HG02852 (cell line): ENCODE measurements around the gene UMODL1.
"Not testable (repeated sequence)": the region's sequence is repeated elsewhere in the genome, so short reads cannot be mapped to it uniquely, and the experiment has no call there.

ENCODE experiments used
- ATAC-seq: cut with Tn5 transposase; IDR thresholded peaks from one replicate; pipeline ENCODE4 v1.9.1; 2021; ENCODE audit warnings: mild to moderate bottlenecking, moderate library complexity; ENCODE audit not compliant: unreplicated experiment

Gene UMODL1

DNA sequence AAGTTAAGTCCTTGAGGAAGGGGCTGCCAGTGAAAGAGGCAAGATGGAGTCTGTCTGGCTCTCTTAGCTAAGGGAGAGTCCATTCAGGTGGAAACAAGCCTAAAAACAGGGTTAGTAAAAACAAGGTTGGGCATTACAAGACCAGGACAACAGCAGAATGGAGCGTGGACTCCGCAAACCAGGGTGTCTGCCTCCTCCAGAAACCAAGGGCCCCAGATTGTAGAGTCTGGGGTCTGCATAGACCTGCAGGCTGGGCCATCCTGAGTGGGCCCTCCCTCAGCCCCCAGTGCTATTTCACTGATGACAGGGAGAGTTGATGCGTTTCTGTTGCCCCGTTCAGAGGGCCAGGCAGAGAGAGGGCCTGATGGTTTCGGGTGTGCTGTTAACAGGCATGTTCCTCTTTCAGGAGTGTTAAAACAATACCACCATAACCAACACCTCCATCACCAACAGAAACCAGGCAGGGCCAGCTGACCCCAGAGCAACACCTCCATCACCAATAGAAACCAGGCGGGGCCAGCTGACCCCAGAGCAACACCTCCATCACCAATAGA, 6.6 kb downstream of the UMODL1 start:
- peak; percentile 79 for ATAC-seq

GRCh38 chr21:42078247-42079007, 7.3 kb downstream of the UMODL1 start:
- not testable (repeated sequence) for ATAC-seq

- ATAC-seq = no peak
These were observed 8.2 kb downstream of the UMODL1 start for GRCh38 chr21:42079008-42079938.

- no peak for ATAC-seq
These were observed 9.0 kb downstream of the UMODL1 start for GRCh38 chr21:42079939-42080787.

GRCh38 chr21:42080788-42081083, 9.6 kb downstream of the UMODL1 start:
- ATAC-seq = no peak

DNA sequence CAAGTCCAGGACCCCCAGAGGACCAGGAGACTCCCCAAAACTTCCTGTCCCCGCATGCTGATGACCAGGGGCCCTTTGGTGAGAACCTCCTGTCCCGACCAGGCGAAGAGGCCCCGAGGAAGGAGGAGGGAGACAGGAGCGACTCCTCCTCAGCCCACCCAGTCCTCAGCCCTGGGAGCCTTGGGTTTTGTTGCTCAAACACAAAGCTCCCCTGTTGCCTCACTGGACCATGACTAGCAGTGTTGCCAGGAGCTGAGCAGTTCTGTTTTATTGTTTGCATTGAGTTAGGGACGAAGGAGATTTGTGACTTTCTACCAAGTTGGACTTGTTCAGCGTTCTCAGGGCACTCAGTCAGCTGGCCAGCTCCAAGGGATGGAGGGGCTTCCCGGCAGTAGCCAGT, 10.0 kb downstream of the UMODL1 start:
- no peak for ATAC-seq

GRCh38 chr21:42081931-42082381, 10.8 kb downstream of the UMODL1 start:
- ATAC-seq = no peak

DNA sequence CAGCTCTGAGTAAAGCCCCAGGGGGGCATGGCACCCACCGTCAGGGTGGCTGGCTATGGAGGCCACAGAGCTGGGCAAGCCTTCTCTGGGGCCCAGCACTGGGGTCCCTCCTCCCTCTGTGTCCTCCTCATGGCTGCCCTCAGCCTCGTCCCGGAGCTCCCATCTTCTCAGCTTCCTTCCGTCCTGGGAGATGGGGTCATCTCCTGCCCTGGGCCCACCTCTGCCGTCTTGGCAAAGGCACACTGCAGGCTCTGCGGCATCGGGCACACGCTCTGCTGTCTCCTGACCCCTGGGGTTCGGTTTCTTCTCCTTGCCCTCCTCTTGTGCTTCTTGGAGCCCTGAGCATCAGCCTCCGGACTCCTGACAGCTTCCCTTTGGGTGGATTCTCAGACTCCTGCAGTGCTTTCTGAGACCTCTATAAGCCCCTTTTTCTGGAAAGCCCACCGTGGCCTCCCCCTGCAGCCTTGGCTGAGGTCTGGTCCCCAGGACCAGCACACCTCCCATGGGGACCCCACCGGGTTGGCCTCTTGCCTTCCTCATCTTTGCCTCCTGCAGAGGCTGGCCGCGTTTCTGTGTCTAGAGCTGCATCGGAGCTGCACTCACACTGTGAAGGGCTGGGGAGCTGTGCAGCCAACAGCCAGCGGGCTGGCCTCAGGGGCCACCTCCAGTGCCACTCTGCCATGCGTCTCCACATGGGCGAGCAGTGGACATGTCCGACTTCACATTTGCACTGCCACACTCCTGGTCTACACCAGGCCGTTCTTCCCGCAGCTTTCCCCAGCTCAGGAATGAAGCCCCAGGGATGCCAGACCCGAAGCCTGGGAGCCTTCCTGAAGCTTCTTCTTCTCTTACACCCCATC, 11.6 kb downstream of the UMODL1 start:
- no peak for ATAC-seq

DNA sequence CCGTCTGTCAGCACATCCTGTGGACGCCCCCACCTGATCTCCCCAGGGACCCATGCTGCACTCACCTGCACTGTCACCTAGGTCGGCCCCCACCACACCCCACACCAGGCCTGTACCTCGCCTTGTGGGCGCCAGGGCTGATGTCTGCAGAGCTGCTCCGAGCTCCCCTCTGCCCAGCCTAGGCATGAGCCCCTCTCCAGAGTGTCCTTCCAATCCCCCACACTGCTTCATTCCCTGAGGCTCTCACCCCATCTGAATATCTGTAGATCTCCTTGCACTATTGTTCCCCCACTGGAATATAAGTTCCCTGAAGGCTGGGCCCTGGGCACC, 12.2 kb downstream of the UMODL1 start:
- ATAC-seq = no peak

GRCh38 chr21:42084079-42084478, 13.0 kb downstream of the UMODL1 start:
- no peak for ATAC-seq

- ATAC-seq = no peak
These were observed 14.3 kb downstream of the UMODL1 start for GRCh38 chr21:42085246-42086077.

DNA sequence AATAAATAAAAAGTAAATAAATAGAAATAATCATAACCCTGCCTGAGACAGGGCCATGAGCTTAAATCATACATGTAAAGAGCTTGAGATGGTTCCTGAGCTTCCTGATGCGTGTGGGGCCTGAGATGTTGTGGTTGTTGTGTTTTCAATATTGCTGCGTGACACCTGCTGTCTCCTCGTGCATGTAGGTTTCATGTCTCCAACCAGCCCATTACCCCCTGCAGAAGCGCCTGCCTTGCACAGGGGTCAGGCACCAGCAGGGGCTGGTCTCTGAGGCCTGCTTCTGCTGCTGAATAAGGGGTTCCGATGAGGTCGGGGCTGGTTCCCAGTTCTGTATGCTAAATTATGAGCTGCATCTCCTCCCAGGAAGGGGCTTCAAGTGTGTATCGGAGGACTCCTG, 15.9 kb downstream of the UMODL1 start:
- no peak for ATAC-seq

DNA sequence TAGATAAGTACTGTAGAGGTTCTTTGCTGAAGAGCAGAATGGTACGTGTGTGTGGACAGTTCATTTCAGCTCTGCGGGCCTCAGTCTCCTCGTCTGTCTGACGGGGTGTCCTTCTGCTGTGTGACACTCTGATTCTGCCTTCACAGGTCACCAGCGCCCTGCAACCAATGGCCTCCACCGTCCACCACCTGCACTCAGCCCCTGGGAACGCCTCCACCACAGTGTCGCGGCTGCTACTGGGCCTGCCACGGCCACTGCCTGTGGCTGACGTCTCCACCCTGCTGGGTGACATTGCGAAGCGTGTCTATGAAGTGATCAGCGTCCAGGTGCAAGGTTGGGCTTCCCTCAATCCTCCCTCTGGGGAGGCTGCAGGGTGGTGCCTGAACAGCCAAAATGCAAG, 17.0 kb downstream of the UMODL1 start:
- ATAC-seq = no peak

- ATAC-seq = no peak
These were observed 17.5 kb downstream of the UMODL1 start for GRCh38 chr21:42088658-42089057.

DNA sequence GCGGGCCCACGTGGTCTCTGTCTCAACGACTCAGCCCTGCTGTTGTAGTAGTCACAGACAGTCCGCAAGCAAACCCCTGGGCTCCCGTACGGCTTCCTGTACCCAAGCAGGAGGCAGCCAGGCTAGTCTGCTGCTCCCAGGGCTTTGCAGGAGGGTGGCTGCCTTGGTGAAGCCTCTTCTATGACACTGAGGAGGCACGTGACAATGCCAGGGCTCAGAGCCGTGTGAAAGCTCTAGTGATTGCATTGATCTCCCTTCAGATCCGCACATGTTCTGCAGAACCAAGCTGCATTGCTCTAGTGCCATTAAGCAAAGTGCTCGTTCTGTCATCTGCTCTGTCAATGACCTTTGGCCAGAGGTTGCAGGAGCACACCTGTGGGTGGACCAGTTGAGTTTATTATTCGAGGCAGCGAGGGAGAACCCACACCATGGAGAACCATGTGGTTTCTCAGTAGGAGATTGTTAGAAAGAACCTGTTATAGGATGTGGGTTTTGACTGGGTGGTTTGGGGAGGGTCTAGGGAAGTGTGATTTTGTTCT, 18.0 kb downstream of the UMODL1 start:
- ATAC-seq = no peak

DNA sequence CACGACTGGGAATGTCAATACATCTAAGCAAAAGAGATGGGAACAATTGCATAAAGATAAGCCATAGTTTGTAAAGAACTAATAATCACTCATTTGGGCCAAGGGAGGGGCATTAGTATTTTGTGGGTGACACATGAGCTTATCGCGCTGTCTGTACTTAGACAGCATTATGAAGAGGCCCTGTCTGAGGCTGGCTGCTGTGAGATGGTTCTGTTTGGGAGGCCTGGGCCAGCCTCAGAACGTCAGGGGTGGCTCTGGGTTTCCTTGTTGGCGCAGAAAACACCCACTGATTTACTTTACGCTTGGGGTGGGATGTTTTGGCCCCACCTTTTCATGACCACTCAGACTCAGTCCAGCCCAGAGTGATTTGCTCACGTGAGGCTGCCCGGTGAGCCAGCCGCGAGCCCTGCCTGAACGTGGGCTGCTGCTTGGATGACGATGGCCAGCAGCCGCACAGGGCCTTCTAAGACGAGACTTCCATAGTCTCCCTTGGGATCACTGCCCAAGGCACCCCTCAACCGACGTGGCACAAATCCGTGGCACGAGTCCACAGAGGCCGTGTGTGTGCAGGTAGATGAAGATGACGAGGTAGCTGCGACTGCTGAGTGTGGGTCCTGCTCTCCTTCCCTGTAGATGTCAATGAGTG, 18.7 kb downstream of the UMODL1 start:
- no peak for ATAC-seq

- ATAC-seq = no peak
These were observed 20.9 kb downstream of the UMODL1 start for GRCh38 chr21:42091899-42092508.

- ATAC-seq = no peak
These were observed 21.7 kb downstream of the UMODL1 start for GRCh38 chr21:42092771-42093170.
